A549 treated with CpdA at 1 μM for 4 hours (cell line): ENCODE data around the gene TRIM61. TPM values are rescaled to one million over a fixed set of nuclear protein-coding genes. Genes with fewer than 3 reads are reported as not detected.

Experiments used
- total RNA-seq: library from RNA; stranded (reverse); fragments of 200-300 nt; extraction: Qiagen RNA extraction; gene quantifications from 5 replicates; pipeline ENCODE4 v1.2.3, GENCODE V29; 2022; ENCODE audit warnings: low read depth

The TRIM61 gene
- not detected in 5 replicates for total RNA-seq

GRCh38 chr4:164977243-164978164 is at the start of gene TRIM61:
TRIM61 (minus strand) TSS chr4:164977657; CDS start chr4:164970002, 7,655 bp downstream.

Other genes starting within 250 kb of the TRIM61 start
- gene SMIM31, start 223.5 kb downstream of the TRIM61 start, total RNA-seq, result 0.05 to 0.08 TPM (median 0.05 TPM) in 3 of 5 replicates, not detected in the others
- gene APELA, start 100.5 kb downstream of the TRIM61 start, total RNA-seq, result not detected in 5 replicates
- gene TRIM60, start 54.3 kb upstream of the TRIM61 start, total RNA-seq, result not detected in 5 replicates
- not detected in 5 replicates for gene TRIM75, start 76.2 kb upstream of the TRIM61 start, total RNA-seq
- 7.0 to 9.6 TPM (median 8.0 TPM) in 5 replicates for gene TMEM192, start 135.2 kb upstream of the TRIM61 start, total RNA-seq
- 10.1 to 13.4 TPM (median 11.5 TPM) in 5 replicates for gene KLHL2, start 229.9 kb upstream of the TRIM61 start, total RNA-seq